Fibroblast of skin of abdomen (primary cell): ENCODE results near the gene FDX1.

Experiments
- DNase-seq: peaks from one replicate; pipeline ENCODE4 v3.0.0-alpha.2; 2013

Gene FDX1

GRCh38 chr11:110470716-110471115 lies 41.0 kb downstream of the FDX1 start:
- peak; percentile 34 for DNase-seq

GRCh38 chr11:110471371-110471770 lies 41.6 kb downstream of the FDX1 start:
- DNase-seq, result peak; percentile 50

DNA sequence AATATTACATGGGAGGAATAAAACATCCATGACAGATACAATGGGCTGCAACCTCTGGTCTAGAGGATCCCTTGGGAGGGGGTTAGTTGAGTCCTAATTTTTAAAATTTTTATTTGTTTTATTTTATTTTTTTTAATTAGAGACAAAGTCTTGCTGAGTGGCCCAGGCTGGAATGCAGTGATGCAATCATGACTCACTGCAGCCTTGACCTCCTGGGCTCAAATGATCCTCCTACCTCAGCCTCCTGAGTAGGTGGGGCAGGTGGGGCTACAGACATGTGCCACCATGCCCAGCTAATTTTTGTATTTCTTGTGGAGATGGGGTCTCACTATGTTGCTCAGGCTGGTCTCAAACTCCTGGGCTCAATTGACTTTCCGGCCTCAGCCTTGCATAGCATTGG lies 43.1 kb downstream of the FDX1 start:
- DNase-seq, result peak; percentile 48

DNA sequence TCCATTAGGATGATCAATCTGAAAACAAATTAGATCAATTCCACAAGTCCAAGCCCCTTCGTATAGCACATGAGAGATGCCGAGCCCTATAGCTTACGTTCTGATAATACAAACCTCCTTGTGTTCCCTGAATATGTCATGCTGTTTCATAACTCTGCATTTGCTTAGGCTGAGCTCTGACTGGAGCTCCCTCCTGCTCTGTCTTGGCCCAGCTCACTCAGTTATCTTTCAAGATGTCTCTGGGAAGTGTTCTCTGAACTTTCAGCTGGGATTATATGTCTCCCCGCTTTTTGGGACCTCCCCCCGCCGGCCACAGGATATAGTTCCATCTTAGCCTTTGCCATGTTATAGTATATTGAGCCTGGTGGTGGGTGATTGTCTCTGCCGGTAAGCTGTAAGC lies 44.0 kb downstream of the FDX1 start:
- peak; percentile 25 for DNase-seq

DNA sequence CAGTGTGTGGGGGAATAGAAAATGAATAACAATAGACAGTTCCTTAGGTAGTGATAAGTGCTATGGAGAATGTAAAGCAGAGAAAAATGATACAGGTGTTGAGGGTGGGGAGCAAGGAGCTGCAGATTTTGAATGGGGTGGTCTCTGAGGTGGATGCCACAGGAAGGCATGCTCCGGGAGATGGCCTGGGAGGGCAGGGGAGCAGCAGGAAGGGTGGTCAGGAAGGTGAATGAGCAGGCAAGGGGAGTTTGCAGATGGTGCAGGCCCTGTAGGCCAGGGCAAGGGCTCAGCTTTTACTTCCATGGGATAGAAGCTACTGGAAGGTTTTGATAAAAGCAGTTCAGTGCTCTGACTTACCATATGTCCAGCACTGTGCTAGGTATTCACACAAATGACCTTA lies 44.8 kb downstream of the FDX1 start:
- DNase-seq, result no peak

GRCh38 chr11:110475671-110476070 lies 45.9 kb downstream of the FDX1 start:
- DNase-seq, result peak; percentile 17

DNA sequence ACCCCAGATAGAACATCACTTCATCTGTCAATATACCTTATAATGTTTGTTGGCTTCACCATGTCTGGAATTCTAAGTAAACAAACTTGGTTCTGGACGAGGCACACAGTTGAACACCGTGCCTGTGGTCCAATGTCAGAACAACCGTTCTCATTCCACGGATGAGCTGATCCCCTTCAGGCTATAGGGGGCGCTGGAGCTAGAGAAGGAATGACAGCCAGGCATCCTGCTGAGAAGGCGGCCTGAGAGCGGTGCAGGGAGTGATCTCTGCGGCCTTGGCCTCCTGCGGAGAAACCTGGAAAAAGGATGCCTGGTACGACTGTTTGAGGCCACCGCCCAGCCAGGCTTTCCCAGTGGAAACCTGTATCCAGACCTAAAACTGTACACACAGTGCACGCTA lies 48.7 kb downstream of the FDX1 start:
- DNase-seq, result no peak

GRCh38 chr11:110479108-110480101 lies 49.7 kb downstream of the FDX1 start:
- DNase-seq, result peak; percentile 60

- no peak for DNase-seq
Observed at GRCh38 chr11:110481523-110481922, 51.8 kb downstream of the FDX1 start.

DNA sequence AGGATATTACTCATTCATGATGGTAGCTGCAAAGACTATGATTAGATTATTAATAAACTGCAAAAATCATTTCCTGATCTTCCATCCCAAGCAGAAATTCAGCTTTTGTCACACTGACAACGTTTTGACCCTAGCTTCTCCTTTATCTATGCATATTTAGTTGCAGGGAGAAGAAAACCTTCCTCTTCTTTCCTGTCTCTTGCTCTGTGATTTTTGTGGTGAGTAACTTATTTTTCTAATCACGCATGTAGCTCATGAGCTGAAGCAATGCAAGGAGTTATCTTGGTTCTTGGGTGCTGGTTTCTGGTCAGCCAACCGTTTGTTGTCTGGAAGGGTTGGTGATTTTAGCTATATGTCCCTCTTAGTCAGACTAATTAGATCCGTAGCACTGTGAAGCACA lies 56.4 kb downstream of the FDX1 start:
- no peak for DNase-seq

DNA sequence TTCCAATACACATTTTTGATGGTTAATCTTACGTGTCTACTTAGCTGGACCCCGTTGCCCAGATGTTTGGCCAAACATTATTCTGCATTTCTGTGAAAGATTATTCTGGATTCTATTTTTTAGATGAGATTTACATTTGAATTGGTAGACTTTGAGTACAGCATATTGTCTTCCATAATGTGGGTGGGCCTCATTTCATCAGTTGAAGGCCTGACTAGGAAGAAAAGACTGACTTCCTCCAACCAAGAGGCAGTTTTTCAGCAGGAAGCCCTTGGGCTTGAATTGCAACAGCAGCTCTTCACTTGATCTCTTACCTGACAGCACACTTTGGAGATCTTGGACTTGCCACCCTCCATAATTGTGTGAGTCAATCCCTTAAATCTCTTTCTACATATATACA lies 58.7 kb downstream of the FDX1 start:
- no peak for DNase-seq

GRCh38 chr11:110490886-110491285 lies 61.1 kb downstream of the FDX1 start:
- DNase-seq, result peak; percentile 56

GRCh38 chr11:110491577-110492320 lies 62.0 kb downstream of the FDX1 start:
- no peak for DNase-seq

DNA sequence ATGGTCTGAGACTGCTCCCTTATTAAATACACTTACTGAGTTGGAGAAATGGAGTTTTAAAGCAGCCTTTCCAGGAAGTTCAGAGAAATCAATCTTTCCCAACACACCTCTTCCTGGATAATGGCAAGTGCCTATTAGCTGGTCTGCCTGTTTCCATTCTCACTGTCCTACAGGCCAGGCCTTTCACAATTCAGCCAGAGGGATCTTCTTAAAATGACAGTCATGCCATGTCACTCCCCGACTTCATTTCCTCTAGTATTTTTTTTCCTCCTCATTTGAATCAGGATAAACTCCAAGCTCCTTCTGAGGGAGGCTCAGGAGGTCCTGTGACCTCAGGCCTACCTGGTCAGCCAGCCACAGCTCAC lies 62.6 kb downstream of the FDX1 start:
- DNase-seq, result no peak

DNA sequence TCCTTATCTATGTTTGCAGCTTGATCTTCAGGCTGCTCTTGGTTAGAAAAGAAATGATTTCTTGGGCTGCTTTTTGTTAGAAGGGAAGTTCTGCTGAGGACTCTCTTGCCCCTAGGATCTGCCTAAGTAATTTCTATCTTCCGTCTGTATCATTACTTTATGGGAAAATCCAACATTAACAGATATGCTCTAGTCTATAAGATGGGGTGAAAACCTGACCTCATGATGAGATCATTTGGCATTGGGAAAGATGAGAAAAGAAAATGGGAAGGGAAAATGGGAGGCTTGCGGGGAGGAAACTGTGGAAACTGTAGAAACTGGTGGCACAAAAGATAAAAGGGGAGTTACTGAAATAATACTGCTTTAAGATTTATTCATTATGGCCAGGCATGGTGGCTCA lies 63.6 kb downstream of the FDX1 start:
- DNase-seq, result no peak

- no peak for DNase-seq
Observed at GRCh38 chr11:110497231-110497978, 67.7 kb downstream of the FDX1 start.

- DNase-seq, result no peak
Observed at GRCh38 chr11:110501428-110501827, 71.7 kb downstream of the FDX1 start.

- DNase-seq, result no peak
Observed at GRCh38 chr11:110505528-110506284, 76.0 kb downstream of the FDX1 start.

DNA sequence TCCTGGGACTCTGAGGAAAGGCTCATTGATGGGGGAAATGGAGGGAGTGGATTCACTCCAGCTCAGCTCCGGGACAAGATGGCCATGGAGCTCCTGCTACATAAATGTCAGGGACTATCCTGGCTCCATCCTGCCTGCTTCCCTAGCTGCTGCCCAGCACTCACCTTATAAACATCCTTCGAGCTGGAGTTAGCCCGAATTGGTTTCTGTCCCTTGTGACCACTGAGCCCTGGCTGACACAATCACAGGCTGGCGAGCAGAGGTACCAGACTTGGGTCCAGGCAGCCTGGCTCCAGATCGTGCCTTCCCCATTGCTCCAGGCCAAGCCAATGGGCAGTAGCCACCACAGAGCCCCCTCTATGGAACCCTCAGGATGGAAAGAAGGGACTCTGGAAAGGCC lies 77.6 kb downstream of the FDX1 start:
- no peak for DNase-seq

DNA sequence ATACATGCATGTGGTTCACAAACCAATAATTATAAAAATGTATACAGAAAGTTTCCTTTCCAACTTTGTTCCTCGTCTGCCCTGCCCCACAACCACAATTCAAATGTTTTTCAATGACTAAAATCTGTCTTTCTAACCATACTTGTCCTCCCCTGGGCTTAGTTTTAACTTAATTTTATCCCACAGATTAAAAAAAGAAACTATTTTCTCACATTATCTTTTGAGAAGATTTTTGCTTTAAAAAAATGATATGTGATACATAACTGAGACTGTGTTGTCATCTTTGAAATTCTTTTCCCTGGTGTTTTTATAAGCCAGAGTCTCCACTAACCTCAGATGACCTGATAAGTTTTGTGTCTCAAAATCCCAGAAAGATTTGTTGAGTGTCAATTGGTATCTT lies 79.0 kb downstream of the FDX1 start:
- DNase-seq, result no peak

- no peak for DNase-seq
Observed at GRCh38 chr11:110509472-110509871, 79.7 kb downstream of the FDX1 start.

- no peak for DNase-seq
Observed at GRCh38 chr11:110512026-110512425, 82.3 kb downstream of the FDX1 start.
